ENCODE measurements around the gene ERF. TPM values are rescaled to one million over a fixed set of nuclear protein-coding genes. Genes with fewer than 3 reads are reported as not detected.
A peak's percentile ranks its signal among the peaks of the same experiment; 100 is the strongest.

The ERF gene
- total and polyA plus RNA-seq, 2 donors (not counting 3 experiments of a cell fraction or from before 2014, with no cell fraction given): 102 to 117 TPM

DNA sequence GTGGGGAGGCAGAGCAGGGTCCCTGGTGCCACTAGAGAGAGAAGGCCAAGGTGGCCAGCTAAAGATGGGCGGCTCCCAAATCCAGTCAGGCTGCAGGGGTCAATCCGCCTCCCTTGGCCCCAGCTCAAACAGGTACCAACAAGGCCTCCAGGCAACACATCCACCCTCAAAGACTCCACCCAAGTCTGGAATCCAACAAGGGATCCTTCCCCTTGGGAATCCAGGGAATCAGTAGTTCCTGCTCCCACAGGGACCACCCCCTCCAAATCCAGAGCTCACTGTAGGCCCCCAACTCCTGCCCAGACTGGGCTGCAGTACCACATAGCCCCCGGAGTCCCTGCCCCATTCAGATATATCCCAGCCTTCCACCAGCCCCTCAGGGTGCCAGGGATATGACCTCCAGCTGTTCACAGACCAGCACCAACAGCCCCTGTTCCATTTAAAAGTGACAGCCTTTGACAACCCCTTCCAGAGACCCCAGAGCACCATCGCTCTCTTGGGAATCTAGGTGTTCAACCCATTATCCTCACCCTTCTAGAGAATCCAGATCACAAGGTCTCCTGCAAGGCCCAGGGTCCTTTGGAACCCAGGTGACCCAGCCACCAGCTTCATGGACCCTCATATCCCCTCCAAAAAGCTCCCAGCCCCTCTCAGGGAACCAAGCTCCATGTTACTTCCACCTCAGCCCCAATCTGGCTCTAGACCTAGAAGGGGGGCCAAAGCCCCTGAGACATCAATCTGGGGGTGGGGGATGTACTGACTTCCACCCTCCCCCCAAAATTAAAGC is 3.2 kb downstream of the ERF start:
- no peak for DNase-seq (ENCODE audit: low read depth, low spot score)
- FAIRE-seq: peak; percentile 74
- Histone ChIP-seq H3K9me1 (replicated peaks; ENCODE audit: control insufficient read depth, extremely low read depth, insufficient read depth, low read length) (no peaks in the 10 kb centered on the region), H3K9ac (replicated peaks; ENCODE audit: extremely low read depth, insufficient read depth, low read length) (peak overlapping the region; percentile 20), H3K36me3 (ENCODE audit: control insufficient read depth in 2 of 2, extremely low read depth in 1 of 2, insufficient read depth in 2 of 2, low read length in 2 of 2) (peaks cover 7 to 25% of the 10 kb centered on the region in 2 experiments), H3K4me2 (ENCODE audit: insufficient read depth, low read length) (peak overlapping the region; percentile 70), H3K4me3 (replicated peaks in 1 of 3; ENCODE audit: insufficient read depth in 1 of 3, low read depth in 1 of 3, low read length in 3 of 3) (peak overlapping the region in 2 of 3 experiments; percentile 30 to 94), H3K4me1 (ENCODE audit: control insufficient read depth, extremely low read depth, insufficient read depth, low read length) (peaks cover 34% of the 10 kb centered on the region), H3K27ac (ENCODE audit: insufficient read depth, low read depth, low read length) (peak overlapping the region; percentile 50), H3K79me2 (ENCODE audit: control insufficient read depth, insufficient read depth, low read length) (peaks cover 53% of the 10 kb centered on the region), H4K20me1 (replicated peaks; ENCODE audit: control insufficient read depth, extremely low read depth, insufficient read depth, low read length) (no peaks in the 10 kb centered on the region), H2AFZ (ENCODE audit: low read depth, low read length) (no peak overlapping the region), H3K27me3 (ENCODE audit: control insufficient read depth in 2 of 2, insufficient read depth in 2 of 2, low read length in 2 of 2) (no peaks in the 10 kb centered on the region), H3K9me3 (replicated peaks; ENCODE audit: control insufficient read depth, insufficient read depth, low read length) (no peaks in the 10 kb centered on the region)
- ChIA-PET CTCF (interaction anchor here (1.1 to 11.8 kb wide), 7 partner anchors 9 to 45 kb away, joined by 3 to 365 read pairs (median 5); no protein-coding TSS in a partner anchor), POLR2A (no interaction called here)
- dilution Hi-C loops (cut with MboI; ENCODE audit: extremely low pct_ligation_motif_present, low sequenced_read_pairs): no loop called here
- intact Hi-C loops (cut with micrococcal nuclease): no loop called here
- TF ChIP-seq POLR2AphosphoS5 (IDR thresholded peaks at IDR 0.05; ENCODE audit: insufficient read depth, low read depth, low read length): peak; percentile 36
- TF ChIP-seq MYC (IDR thresholded peaks at IDR 0.05; ENCODE audit: low read depth, low read length): no peak
- BruUV-seq (replicated peaks): no TSS peak

DNA sequence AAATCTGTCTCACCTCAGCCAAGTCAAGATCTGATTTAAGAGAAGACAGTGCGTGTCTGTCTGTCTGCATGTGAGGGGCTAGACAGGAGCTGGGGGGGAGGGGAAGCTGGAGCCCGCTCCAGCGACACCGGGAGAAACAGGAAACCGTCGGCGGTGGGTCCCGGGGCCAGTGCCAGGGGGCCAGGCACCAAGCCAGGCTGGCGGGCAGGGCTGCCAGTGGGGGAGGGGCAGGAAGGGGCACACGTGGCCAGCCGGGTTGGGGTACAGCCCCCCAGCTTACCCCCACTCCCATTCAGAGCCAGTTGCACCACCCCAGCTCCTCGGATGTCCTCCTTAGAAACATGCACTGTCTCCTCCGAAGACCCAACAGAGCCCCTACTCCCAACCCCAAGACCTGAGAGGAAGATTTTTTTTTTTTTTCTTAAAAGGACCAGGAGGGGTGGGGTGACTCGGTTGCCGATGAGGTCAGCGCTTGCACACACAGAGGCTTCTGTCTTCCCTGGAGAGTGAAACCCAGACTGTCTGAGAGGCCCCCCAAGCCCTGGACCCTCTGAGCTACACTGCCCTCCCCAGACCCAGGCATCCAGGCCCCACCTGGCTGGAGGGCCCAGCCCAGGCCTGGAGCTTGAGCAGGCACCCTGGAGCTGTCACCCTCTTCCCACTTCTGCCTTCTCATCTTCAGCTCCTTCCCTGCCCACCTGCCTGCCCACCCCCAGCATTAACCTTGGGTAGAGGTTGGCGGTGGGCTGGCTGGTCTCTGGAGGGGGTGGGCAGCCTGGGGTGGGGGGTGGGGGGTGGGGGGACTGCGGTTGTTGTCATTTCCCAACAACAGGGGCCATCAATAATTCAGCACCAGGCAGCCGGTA is 4.0 kb downstream of the ERF start:
- peak overlapping the region; percentile 67 for H3K27ac ChIP-seq (ENCODE audit: insufficient read depth, low read depth, low read length)
- H3K9me3 ChIP-seq (replicated peaks; ENCODE audit: control insufficient read depth, insufficient read depth, low read length): no peaks in the 10 kb centered on the region
- DNase-seq (ENCODE audit: low read depth, low spot score) (peak; percentile 39), FAIRE-seq (peak; percentile 74)
- CTCF ChIA-PET: interaction anchor here (1.1 to 11.8 kb wide), 7 partner anchors 8 to 46 kb away, joined by 3 to 365 read pairs (median 5); no protein-coding TSS in a partner anchor
- intact Hi-C loops (cut with micrococcal nuclease) (no loop called here), dilution Hi-C loops (cut with MboI; ENCODE audit: extremely low pct_ligation_motif_present, low sequenced_read_pairs) (no loop called here)
- TF ChIP-seq, protein P1, sequence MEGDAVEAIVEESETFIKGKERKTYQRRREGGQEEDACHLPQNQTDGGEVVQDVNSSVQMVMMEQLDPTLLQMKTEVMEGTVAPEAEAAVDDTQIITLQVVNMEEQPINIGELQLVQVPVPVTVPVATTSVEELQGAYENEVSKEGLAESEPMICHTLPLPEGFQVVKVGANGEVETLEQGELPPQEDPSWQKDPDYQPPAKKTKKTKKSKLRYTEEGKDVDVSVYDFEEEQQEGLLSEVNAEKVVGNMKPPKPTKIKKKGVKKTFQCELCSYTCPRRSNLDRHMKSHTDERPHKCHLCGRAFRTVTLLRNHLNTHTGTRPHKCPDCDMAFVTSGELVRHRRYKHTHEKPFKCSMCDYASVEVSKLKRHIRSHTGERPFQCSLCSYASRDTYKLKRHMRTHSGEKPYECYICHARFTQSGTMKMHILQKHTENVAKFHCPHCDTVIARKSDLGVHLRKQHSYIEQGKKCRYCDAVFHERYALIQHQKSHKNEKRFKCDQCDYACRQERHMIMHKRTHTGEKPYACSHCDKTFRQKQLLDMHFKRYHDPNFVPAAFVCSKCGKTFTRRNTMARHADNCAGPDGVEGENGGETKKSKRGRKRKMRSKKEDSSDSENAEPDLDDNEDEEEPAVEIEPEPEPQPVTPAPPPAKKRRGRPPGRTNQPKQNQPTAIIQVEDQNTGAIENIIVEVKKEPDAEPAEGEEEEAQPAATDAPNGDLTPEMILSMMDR (IDR thresholded peaks at IDR 0.05; ENCODE audit: extremely low read depth in 1 of 2, insufficient read depth in 1 of 2, low read depth in 1 of 2, low read length in 2 of 2): no peak
- TF ChIP-seq, protein P2, sequence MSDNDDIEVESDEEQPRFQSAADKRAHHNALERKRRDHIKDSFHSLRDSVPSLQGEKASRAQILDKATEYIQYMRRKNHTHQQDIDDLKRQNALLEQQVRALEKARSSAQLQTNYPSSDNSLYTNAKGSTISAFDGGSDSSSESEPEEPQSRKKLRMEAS (IDR thresholded peaks at IDR 0.05; ENCODE audit: insufficient read depth, insufficient read length): no peak
- no peak for TF ChIP-seq EZH2 (IDR thresholded peaks at IDR 0.05; ENCODE audit: borderline replicate concordance, low read depth, low read length, severe bottlenecking)
- TF ChIP-seq FOS (IDR thresholded peaks at IDR 0.05; ENCODE audit: borderline replicate concordance, insufficient read depth, low read length): no peak
- peak; percentile 43 for TF ChIP-seq POLR2A (IDR thresholded peaks at IDR 0.05; ENCODE audit: low read depth, low read length)
- no peak for TF ChIP-seq JUN (IDR thresholded peaks at IDR 0.05; ENCODE audit: borderline replicate concordance, insufficient read depth, insufficient read length, low read depth)
- TF ChIP-seq GATA2 (IDR thresholded peaks at IDR 0.05; ENCODE audit: insufficient read depth, insufficient read length, low read depth, low read length): no peak
- peak; percentile 64 for TF ChIP-seq POLR2AphosphoS5 (IDR thresholded peaks at IDR 0.05; ENCODE audit: insufficient read depth, low read depth, low read length)
- peak; percentile 82 for TF ChIP-seq MYC (IDR thresholded peaks at IDR 0.05; ENCODE audit: low read depth, low read length)
- no peaks in the 10 kb centered on the region for H3K9me1 ChIP-seq (replicated peaks; ENCODE audit: control insufficient read depth, extremely low read depth, insufficient read depth, low read length)
- no peak overlapping the region for H2AFZ ChIP-seq (ENCODE audit: low read depth, low read length)
- H3K27me3 ChIP-seq (ENCODE audit: control insufficient read depth in 2 of 2, insufficient read depth in 2 of 2, low read length in 2 of 2): no peaks in the 10 kb centered on the region
- POLR2A ChIA-PET: interaction anchor here (0.6 to 1.2 kb wide), 4 partner anchors 8 to 29 kb away, joined by 3 to 9 read pairs (median 4); partner anchors contain the start of gene GSK3A
- peak overlapping the region; percentile 24 for H3K9ac ChIP-seq (replicated peaks; ENCODE audit: extremely low read depth, insufficient read depth, low read length)
- H3K4me3 ChIP-seq (replicated peaks in 1 of 3; ENCODE audit: insufficient read depth in 1 of 3, low read depth in 1 of 3, low read length in 3 of 3): peak overlapping the region in 2 of 3 experiments; percentile 25 to 94
- peak overlapping the region; percentile 70 for H3K4me2 ChIP-seq (ENCODE audit: insufficient read depth, low read length)
- H3K36me3 ChIP-seq (ENCODE audit: control insufficient read depth in 2 of 2, extremely low read depth in 1 of 2, insufficient read depth in 2 of 2, low read length in 2 of 2): peaks cover 7 to 27% of the 10 kb centered on the region in 2 experiments
- no TSS peak for BruUV-seq (replicated peaks)
- H4K20me1 ChIP-seq (replicated peaks; ENCODE audit: control insufficient read depth, extremely low read depth, insufficient read depth, low read length): no peaks in the 10 kb centered on the region
- H3K4me1 ChIP-seq (ENCODE audit: control insufficient read depth, extremely low read depth, insufficient read depth, low read length): peaks cover 33% of the 10 kb centered on the region
- peaks cover 53% of the 10 kb centered on the region for H3K79me2 ChIP-seq (ENCODE audit: control insufficient read depth, insufficient read depth, low read length)
